Colonic mucosa (tissue), 4 donors: Measurements from ENCODE around the gene SQSTM1. TPM values are rescaled to one million over a fixed set of nuclear protein-coding genes. Genes with fewer than 3 reads are reported as not detected.
"Not testable (repeated sequence)": the region's sequence is repeated elsewhere in the genome, so short reads cannot be mapped to it uniquely, and the experiment has no call there.

Source experiments
- DNase-seq: peaks from one replicate; pipeline ENCODE4 v3.0.0-alpha.2; 2020
- H3K27ac ChIP-seq: fragments of 200-600 bp; one replicate; pipeline ENCODE4 v1.8.0; 2021
- H3K27me3 ChIP-seq: fragments of 200-600 bp; one replicate; pipeline ENCODE4 v1.8.0; 2021
- H3K36me3 ChIP-seq: fragments of 200-600 bp; one replicate; pipeline ENCODE4 v1.8.0; 2021
- H3K4me1 ChIP-seq: fragments of 200-600 bp; one replicate; pipeline ENCODE4 v1.8.0; 2021; ENCODE audit warnings: mild to moderate bottlenecking
- H3K4me3 ChIP-seq: fragments of 200-600 bp; one replicate; pipeline ENCODE4 v1.8.0; 2021
- H3K9ac ChIP-seq, 2 donors: one replicate each; pipeline ENCODE4 v1.7.0; 2013; ENCODE audit warnings: control low read depth in 2 of 2, low read depth in 2 of 2, low read length in 2 of 2
- H3K9me3 ChIP-seq: fragments of 200-600 bp; one replicate; pipeline ENCODE4 v1.8.0; 2021
- CTCF ChIP-seq: fragments of 200-600 bp; IDR thresholded peaks from one replicate; pipeline ENCODE4 v1.8.0; 2022; ENCODE audit warnings: antibody characterized with exemption, mild to moderate bottlenecking
- intact Hi-C: fragments of 100-400 bp; cut with DNase I; formaldehyde crosslinking; loops from one replicate; pipeline ENCODE4 v1.14.1; 2022
- total RNA-seq, 2 donors: library from RNA; stranded (reverse); fragmentation: NEBNext Ultra II Directional in 1 of 2; extraction: Animal tissue kit (Norgen Biotek cat#: 25700) in 1 of 2; gene quantifications; one replicate each; pipeline ENCODE4 v1.2.1, GENCODE V29; 2021
- donor health status: healthy.
- donor health status: DM: no; HTN: no; CAD: no.
- donor health status: DM: no; HTN: no; CAD: no.

Gene SQSTM1
- total RNA-seq, 2 donors from 2014 or later: 262 to 388 TPM

GRCh38 chr5:179780362-179780761, 40.3 kb upstream of the SQSTM1 start:
- no peak for DNase-seq
- no peak for TF ChIP-seq CTCF
- H3K9ac ChIP-seq: no peak overlapping the region
- no peaks in the 10 kb centered on the region for H3K27me3 ChIP-seq
- intact Hi-C loops: no loop called here
- no peaks in the 10 kb centered on the region for H3K4me1 ChIP-seq
- no peaks in the 10 kb centered on the region for H3K9me3 ChIP-seq
- H3K4me3 ChIP-seq: no peak overlapping the region
- H3K27ac ChIP-seq: no peak overlapping the region
- H3K36me3 ChIP-seq: no peaks in the 10 kb centered on the region

GRCh38 chr5:179781846-179782245, 38.9 kb upstream of the SQSTM1 start:
- Histone ChIP-seq H3K9ac (no peak overlapping the region), H3K27ac (no peak overlapping the region), H3K9me3 (no peaks in the 10 kb centered on the region), H3K4me1 (no peaks in the 10 kb centered on the region), H3K36me3 (no peaks in the 10 kb centered on the region), H3K4me3 (no peak overlapping the region), H3K27me3 (no peaks in the 10 kb centered on the region)
- no peak for DNase-seq
- no peak for TF ChIP-seq CTCF
- intact Hi-C loops: no loop called here

- no peak overlapping the region for H3K9ac ChIP-seq
- no peak overlapping the region for H3K27ac ChIP-seq
- no peaks in the 10 kb centered on the region for H3K9me3 ChIP-seq
- no peak for DNase-seq
- no peaks in the 10 kb centered on the region for H3K36me3 ChIP-seq
- no peaks in the 10 kb centered on the region for H3K27me3 ChIP-seq
- intact Hi-C loops: no loop called here
- no peaks in the 10 kb centered on the region for H3K4me1 ChIP-seq
- H3K4me3 ChIP-seq: no peak overlapping the region
- TF ChIP-seq CTCF: no peak
Measured at GRCh38 chr5:179783128-179783527, 37.6 kb upstream of the SQSTM1 start.

- Histone ChIP-seq H3K4me1 (no peaks in the 10 kb centered on the region), H3K4me3 (no peak overlapping the region), H3K36me3 (no peaks in the 10 kb centered on the region), H3K9ac (no peak overlapping the region), H3K9me3 (no peaks in the 10 kb centered on the region), H3K27me3 (no peaks in the 10 kb centered on the region), H3K27ac (no peak overlapping the region)
- no peak for DNase-seq
- intact Hi-C loops: no loop called here
- no peak for TF ChIP-seq CTCF
Measured at GRCh38 chr5:179786861-179787260, 33.8 kb upstream of the SQSTM1 start.

GRCh38 chr5:179788193-179788854, 32.4 kb upstream of the SQSTM1 start:
- Histone ChIP-seq H3K9ac (no peak overlapping the region), H3K27me3 (no peaks in the 10 kb centered on the region), H3K9me3 (no peaks in the 10 kb centered on the region), H3K4me3 (no peak overlapping the region), H3K27ac (no peak overlapping the region), H3K36me3 (no peaks in the 10 kb centered on the region), H3K4me1 (no peaks in the 10 kb centered on the region)
- intact Hi-C loops: no loop called here
- no peak for TF ChIP-seq CTCF
- DNase-seq: no peak

- H3K4me1 ChIP-seq, H3K27ac ChIP-seq, H3K36me3 ChIP-seq, H3K4me3 ChIP-seq, H3K27me3 ChIP-seq, H3K9ac ChIP-seq, H3K9me3 ChIP-seq, DNase-seq, intact Hi-C loops: not testable (repeated sequence)
Measured at GRCh38 chr5:179789278-179789677, 31.4 kb upstream of the SQSTM1 start.
